ENCODE results near the gene LPGAT1. TPM values are rescaled to one million over a fixed set of nuclear protein-coding genes. Genes with fewer than 3 reads are reported as not detected.
A peak's percentile ranks its signal among the peaks of the same experiment; 100 is the strongest.

Gene LPGAT1
- total RNA-seq, 4 donors from 2014 or later, result 168 to 308 (median 203) TPM

DNA sequence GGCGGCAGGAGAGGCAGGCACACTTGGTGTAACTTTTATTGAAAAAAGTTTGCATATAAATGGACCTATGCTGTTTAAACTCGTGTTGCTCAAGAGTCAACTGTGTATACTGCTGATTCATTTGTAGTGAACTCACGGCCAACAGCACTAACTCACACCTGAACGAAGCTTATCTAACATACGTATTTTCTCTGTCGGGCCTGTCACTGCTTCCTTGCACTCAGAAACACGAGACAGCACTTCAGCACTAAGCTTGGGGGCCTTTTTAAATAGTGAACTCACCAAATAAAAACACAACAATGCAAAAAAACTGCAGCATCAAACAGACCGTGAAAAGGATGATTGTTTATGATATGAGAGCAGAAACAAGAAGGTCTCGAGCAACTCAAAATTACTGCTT lies 96.2 kb downstream of the LPGAT1 start:
- DNase-seq, result peak in 1 of 2 donors; percentile 44
- Histone ChIP-seq H3K27ac (peak overlapping the region; percentile 82 to 88 (median 82)), H3K36me3 (no peaks in the 10 kb centered on the region), H3K4me1 (peaks cover 21 to 33% of the 10 kb centered on the region in 2 donors), H3K4me3 (replicated peaks in 1 of 3) (no peak overlapping the region), H3K9me3 (no peaks in the 10 kb centered on the region), H3K27me3 (no peaks in the 10 kb centered on the region)
- WGBS, 2 donors, result 37 to 43% methylated on average over 9 of the region's 9 CpGs
- intact Hi-C loops (cut with DNase I), result no loop called here
- TF ChIP-seq CTCF (IDR thresholded peaks at IDR 0.05) (no peak), POLR2A (IDR thresholded peaks at IDR 0.05) (no peak)

- no peak for TF ChIP-seq POLR2A (IDR thresholded peaks at IDR 0.05)
- TF ChIP-seq CTCF (IDR thresholded peaks at IDR 0.05), result no peak
- intact Hi-C loops (cut with DNase I), result no loop called here
- no peak for DNase-seq
- Histone ChIP-seq H3K27me3 (no peaks in the 10 kb centered on the region), H3K4me3 (replicated peaks in 1 of 3) (no peak overlapping the region), H3K4me1 (peaks cover 21 to 33% of the 10 kb centered on the region in 2 donors), H3K27ac (no peak overlapping the region), H3K9me3 (no peaks in the 10 kb centered on the region), H3K36me3 (no peaks in the 10 kb centered on the region)
- WGBS, 2 donors, result 85 to 90% methylated on average over 4 of the region's 4 CpGs
Measured at GRCh38 chr1:211732293-211732980, 98.1 kb downstream of the LPGAT1 start.

GRCh38 chr1:211731456-211732292 lies 98.9 kb downstream of the LPGAT1 start:
- no peaks in the 10 kb centered on the region for H3K9me3 ChIP-seq
- peaks cover 21 to 33% of the 10 kb centered on the region in 2 donors for H3K4me1 ChIP-seq
- no peak for TF ChIP-seq POLR2A (IDR thresholded peaks at IDR 0.05)
- TF ChIP-seq CTCF (IDR thresholded peaks at IDR 0.05), result no peak
- no peak for DNase-seq
- no peak overlapping the region for H3K27ac ChIP-seq
- 83 to 98% methylated on average over 5 of the region's 5 CpGs for WGBS, 2 donors
- no peaks in the 10 kb centered on the region for H3K27me3 ChIP-seq
- H3K4me3 ChIP-seq (replicated peaks in 1 of 3), result no peak overlapping the region
- no peaks in the 10 kb centered on the region for H3K36me3 ChIP-seq
- intact Hi-C loops (cut with DNase I), result no loop called here

GRCh38 chr1:211730347-211730746 lies 100.2 kb downstream of the LPGAT1 start:
- no peak for TF ChIP-seq CTCF (IDR thresholded peaks at IDR 0.05)
- no peak for TF ChIP-seq POLR2A (IDR thresholded peaks at IDR 0.05)
- Histone ChIP-seq H3K27me3 (no peaks in the 10 kb centered on the region), H3K27ac (no peak overlapping the region), H3K4me3 (replicated peaks in 1 of 3) (no peak overlapping the region), H3K36me3 (no peaks in the 10 kb centered on the region), H3K9me3 (no peaks in the 10 kb centered on the region), H3K4me1 (peaks cover 14 to 20% of the 10 kb centered on the region in 2 donors)
- intact Hi-C loops (cut with DNase I), result no loop called here
- WGBS, 2 donors, result 89 to 92% methylated on average over 4 of the region's 4 CpGs
- no peak for DNase-seq

GRCh38 chr1:211729238-211729637 lies 101.3 kb downstream of the LPGAT1 start:
- Histone ChIP-seq H3K9me3 (no peaks in the 10 kb centered on the region), H3K4me1 (peaks cover 3 to 9% of the 10 kb centered on the region in 2 donors), H3K27me3 (no peaks in the 10 kb centered on the region), H3K36me3 (no peaks in the 10 kb centered on the region), H3K27ac (no peak overlapping the region), H3K4me3 (replicated peaks in 1 of 3) (no peak overlapping the region)
- TF ChIP-seq CTCF (IDR thresholded peaks at IDR 0.05) (no peak), POLR2A (IDR thresholded peaks at IDR 0.05) (no peak)
- no peak for DNase-seq
- 93 to 96% methylated on average over 7 of the region's 7 CpGs for WGBS, 2 donors
- intact Hi-C loops (cut with DNase I), result no loop called here

Measured in thyroid gland (tissue), 4 donors.